Activated CD8-positive, alpha-beta T cell treated with anti-CD3 and anti-CD28 coated beads, Interleukin-2, amount 10 ng/mL, durations not matched to agents 7 days and 5 days (primary cell): ENCODE data around the gene FAM53C. TPM values are rescaled to one million over a fixed set of nuclear protein-coding genes. Genes with fewer than 3 reads are reported as not detected.

ENCODE experiments used
- total RNA-seq, 2 experiments: library from RNA; stranded (reverse); gene quantifications; one replicate each; pipeline ENCODE4 v1.2.3, GENCODE V29; 2021

FAM53C gene
- total RNA-seq, 2 experiments from 2014 or later = 26.9 to 29.9 TPM

Other genes starting within 250 kb of the FAM53C start
- gene NME5, start 198.8 kb upstream of the FAM53C start, total RNA-seq = not detected
- 10 to 100 TPM; 72.3 to 76.3 TPM for gene BRD8, start 159.6 kb upstream of the FAM53C start, total RNA-seq
- 10 to 100 TPM; 70.1 to 72.0 TPM for gene KIF20A, start 159.2 kb upstream of the FAM53C start, total RNA-seq
- 10 to 100 TPM; 34.1 to 36.6 TPM for gene CDC23, start 124.9 kb upstream of the FAM53C start, total RNA-seq
- gene GFRA3, start 63.6 kb upstream of the FAM53C start, total RNA-seq = under 1 TPM; 0.16 to 0.18 TPM
- gene CDC25C, start 6.5 kb upstream of the FAM53C start, total RNA-seq = 10 to 100 TPM; 15.0 to 18.3 TPM
- gene KDM3B, start 14.4 kb downstream of the FAM53C start, total RNA-seq = 10 to 100 TPM; 53.1 to 55.0 TPM
- gene REEP2, start 100.8 kb downstream of the FAM53C start, total RNA-seq = 1 to 10 TPM in 1 of 2 experiments, under 1 TPM in 1; 0.68 to 1.1 TPM
- gene EGR1, start 127.2 kb downstream of the FAM53C start, total RNA-seq = 10 to 100 TPM in 1 of 2 experiments, 1 to 10 TPM in 1; 8.9 to 10.1 TPM
- 10 to 100 TPM; 92.7 to 93.3 TPM for gene ETF1, start 205.0 kb downstream of the FAM53C start, total RNA-seq
- 100 to 1,000 TPM; 214 to 216 TPM for gene HSPA9, start 237.1 kb downstream of the FAM53C start, total RNA-seq